ENCODE measurements around the gene MDFIC. TPM values are rescaled to one million over a fixed set of nuclear protein-coding genes. Genes with fewer than 3 reads are reported as not detected.

MDFIC gene
- total RNA-seq, 1 donor from 2014 or later, result 8.7 TPM

DNA sequence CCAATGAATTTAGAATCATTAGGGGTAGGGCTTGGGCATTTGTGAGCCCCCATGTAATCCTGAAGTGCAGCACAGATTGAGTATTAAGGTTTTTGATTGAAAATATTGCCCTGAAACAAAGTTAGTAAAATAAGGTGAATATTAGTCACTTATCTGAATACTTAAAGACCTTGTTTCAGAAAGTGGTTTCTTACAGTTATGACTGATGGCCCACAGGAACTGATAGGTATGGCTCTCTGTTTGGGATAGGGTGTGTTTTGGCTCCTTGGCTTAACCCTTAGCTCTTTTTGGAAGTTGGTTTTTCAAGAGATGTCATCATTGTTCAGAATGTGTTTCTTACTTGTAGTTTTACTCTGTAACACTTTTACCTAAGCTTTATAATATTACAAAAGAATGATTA, 34.8 kb downstream of the MDFIC start:
- FAIRE-seq, result no peak

DNA sequence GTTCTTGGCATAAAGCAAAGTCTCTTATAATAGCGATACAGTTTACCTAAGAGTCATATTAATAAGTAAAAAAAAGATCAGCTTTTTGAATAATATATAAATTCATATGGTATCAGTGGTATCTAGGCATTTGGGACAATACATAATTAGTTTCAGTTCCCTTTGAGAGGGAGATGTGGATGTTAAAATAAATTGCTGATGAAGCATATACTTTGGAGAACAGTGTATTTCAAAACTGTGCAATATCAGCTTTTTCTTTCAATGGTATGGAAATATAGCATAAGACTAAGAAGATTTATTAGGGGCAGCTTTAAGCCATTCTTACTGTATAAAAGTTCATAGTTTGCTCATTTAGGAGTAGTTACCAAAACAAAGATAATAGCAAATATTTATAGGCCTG, 35.5 kb downstream of the MDFIC start:
- no peak for FAIRE-seq
- Histone ChIP-seq H3K4me3 (ENCODE audit: low read depth, low read length) (no peak overlapping the region), H3K36me3 (ENCODE audit: control insufficient read depth, insufficient read depth, low read length) (no peaks in the 10 kb centered on the region), H3K27me3 (ENCODE audit: control insufficient read depth, insufficient read depth, low read length) (no peaks in the 10 kb centered on the region)
- no peak for DNase-seq (ENCODE audit: low read depth)
- TF ChIP-seq, protein P1, sequence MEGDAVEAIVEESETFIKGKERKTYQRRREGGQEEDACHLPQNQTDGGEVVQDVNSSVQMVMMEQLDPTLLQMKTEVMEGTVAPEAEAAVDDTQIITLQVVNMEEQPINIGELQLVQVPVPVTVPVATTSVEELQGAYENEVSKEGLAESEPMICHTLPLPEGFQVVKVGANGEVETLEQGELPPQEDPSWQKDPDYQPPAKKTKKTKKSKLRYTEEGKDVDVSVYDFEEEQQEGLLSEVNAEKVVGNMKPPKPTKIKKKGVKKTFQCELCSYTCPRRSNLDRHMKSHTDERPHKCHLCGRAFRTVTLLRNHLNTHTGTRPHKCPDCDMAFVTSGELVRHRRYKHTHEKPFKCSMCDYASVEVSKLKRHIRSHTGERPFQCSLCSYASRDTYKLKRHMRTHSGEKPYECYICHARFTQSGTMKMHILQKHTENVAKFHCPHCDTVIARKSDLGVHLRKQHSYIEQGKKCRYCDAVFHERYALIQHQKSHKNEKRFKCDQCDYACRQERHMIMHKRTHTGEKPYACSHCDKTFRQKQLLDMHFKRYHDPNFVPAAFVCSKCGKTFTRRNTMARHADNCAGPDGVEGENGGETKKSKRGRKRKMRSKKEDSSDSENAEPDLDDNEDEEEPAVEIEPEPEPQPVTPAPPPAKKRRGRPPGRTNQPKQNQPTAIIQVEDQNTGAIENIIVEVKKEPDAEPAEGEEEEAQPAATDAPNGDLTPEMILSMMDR (IDR thresholded peaks at IDR 0.05; ENCODE audit: insufficient read depth, low read length, severe bottlenecking), result no peak

More for the DNA sequence above, 34.8 kb downstream of the MDFIC start:
- Histone ChIP-seq H3K36me3 (ENCODE audit: control insufficient read depth, insufficient read depth, low read length) (no peaks in the 10 kb centered on the region), H3K27me3 (ENCODE audit: control insufficient read depth, insufficient read depth, low read length) (no peaks in the 10 kb centered on the region), H3K4me3 (ENCODE audit: low read depth, low read length) (no peak overlapping the region)
- DNase-seq (ENCODE audit: low read depth), result no peak
- TF ChIP-seq, protein P1 (IDR thresholded peaks at IDR 0.05; ENCODE audit: insufficient read depth, low read length, severe bottlenecking), result no peak

DNA sequence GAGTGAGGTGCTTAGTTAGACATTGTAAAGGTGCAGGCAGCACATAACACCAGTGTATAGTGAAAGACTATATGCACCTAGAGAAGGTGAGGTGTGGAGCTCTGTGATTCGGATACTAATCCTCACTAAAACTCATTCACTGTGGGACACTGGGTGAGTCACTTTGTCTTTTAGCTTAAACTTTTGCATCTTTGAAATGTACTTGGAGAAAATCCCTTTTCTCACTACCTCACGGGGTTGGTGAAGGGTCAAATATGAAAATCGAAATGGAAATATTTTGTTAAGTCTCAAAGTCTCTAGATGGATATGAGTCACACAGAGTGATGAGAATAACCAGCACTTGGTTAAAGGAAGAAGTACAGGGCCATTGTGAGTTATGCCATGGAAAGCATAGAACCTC, 38.0 kb downstream of the MDFIC start:
- H3K36me3 ChIP-seq (ENCODE audit: control insufficient read depth, insufficient read depth, low read length), result no peaks in the 10 kb centered on the region
- TF ChIP-seq, protein P1 (IDR thresholded peaks at IDR 0.05; ENCODE audit: insufficient read depth, low read length, severe bottlenecking), result no peak
- no peaks in the 10 kb centered on the region for H3K27me3 ChIP-seq (ENCODE audit: control insufficient read depth, insufficient read depth, low read length)
- DNase-seq (ENCODE audit: low read depth) (no peak), FAIRE-seq (no peak)
- H3K4me3 ChIP-seq (ENCODE audit: low read depth, low read length), result no peak overlapping the region

DNA sequence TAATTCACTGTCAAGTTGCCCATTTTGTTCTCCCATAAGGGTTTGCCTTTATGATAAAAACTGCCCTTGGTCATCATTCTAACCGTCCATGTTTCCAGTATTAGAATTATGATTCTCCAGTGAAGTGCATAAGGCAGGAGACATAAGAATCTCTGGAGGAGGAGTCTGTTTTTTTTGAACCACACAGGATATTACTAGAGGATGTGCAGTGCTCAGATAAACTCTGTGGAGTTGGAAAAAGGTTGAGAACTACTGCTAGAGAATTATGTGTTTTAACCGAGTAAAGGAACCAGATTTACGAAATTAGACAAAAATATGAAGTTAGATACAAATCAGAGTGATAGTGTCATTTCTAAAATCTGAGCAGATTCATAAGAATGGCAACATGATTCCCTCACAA, 40.5 kb downstream of the MDFIC start:
- H3K4me3 ChIP-seq (ENCODE audit: low read depth, low read length), result no peak overlapping the region
- no peak for FAIRE-seq
- TF ChIP-seq, protein P1 (IDR thresholded peaks at IDR 0.05; ENCODE audit: insufficient read depth, low read length, severe bottlenecking), result no peak
- no peaks in the 10 kb centered on the region for H3K27me3 ChIP-seq (ENCODE audit: control insufficient read depth, insufficient read depth, low read length)
- H3K36me3 ChIP-seq (ENCODE audit: control insufficient read depth, insufficient read depth, low read length), result no peaks in the 10 kb centered on the region
- DNase-seq (ENCODE audit: low read depth), result no peak

DNA sequence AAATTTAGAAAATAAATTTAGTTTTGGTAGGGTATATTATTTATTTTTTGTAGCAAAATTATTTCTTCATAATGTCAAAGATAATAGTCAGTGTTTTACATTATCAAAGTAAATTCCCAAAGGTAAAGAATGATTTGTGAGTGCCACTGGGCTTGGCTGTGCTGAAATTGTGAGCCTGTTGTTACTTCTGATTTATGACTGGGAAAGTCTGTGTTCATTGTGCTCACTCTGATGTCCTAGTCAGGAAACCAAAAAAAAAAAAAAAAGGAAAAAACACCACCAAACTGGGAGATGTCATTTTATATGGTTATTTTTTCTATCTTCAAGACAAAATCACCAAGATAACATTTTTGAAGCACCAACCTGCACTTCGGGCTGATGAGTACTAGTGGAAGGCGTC, 44.3 kb downstream of the MDFIC start:
- H3K36me3 ChIP-seq (ENCODE audit: control insufficient read depth, insufficient read depth, low read length), result no peaks in the 10 kb centered on the region
- TF ChIP-seq, protein P1 (IDR thresholded peaks at IDR 0.05; ENCODE audit: insufficient read depth, low read length, severe bottlenecking), result no peak
- FAIRE-seq (no peak), DNase-seq (ENCODE audit: low read depth) (no peak)
- no peak overlapping the region for H3K4me3 ChIP-seq (ENCODE audit: low read depth, low read length)
- no peaks in the 10 kb centered on the region for H3K27me3 ChIP-seq (ENCODE audit: control insufficient read depth, insufficient read depth, low read length)

DNA sequence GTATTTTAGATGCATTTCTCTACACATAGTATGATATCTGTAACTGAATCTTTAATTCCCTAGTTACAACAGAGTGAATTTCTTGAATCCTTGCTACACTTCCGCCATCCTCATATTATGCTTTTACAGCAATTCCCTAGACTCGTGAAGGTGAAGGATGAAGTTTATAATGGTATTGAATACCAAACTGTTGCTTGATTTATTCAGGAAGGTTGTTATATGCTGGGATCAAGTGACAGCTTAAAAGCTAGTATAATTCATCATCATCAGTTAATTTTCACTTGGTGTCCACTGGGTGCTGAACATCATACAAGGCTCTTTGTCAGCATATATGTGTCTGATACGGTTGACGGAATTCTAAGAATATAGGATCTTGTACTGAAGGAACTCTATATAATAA, 47.2 kb downstream of the MDFIC start:
- FAIRE-seq (no peak), DNase-seq (ENCODE audit: low read depth) (no peak)
- Histone ChIP-seq H3K27me3 (ENCODE audit: control insufficient read depth, insufficient read depth, low read length) (no peaks in the 10 kb centered on the region), H3K36me3 (ENCODE audit: control insufficient read depth, insufficient read depth, low read length) (no peaks in the 10 kb centered on the region), H3K4me3 (ENCODE audit: low read depth, low read length) (no peak overlapping the region)
- TF ChIP-seq, protein P1 (IDR thresholded peaks at IDR 0.05; ENCODE audit: insufficient read depth, low read length, severe bottlenecking), result no peak
